GM13977 (cell line): ENCODE data around the gene ART3.

ENCODE experiments used
- DNase-seq: peaks from one replicate; pipeline ENCODE4 v3.0.0; 2012; ENCODE audit warnings: low spot score
- CTCF ChIP-seq: IDR thresholded peaks from 2 replicates; pipeline ENCODE4 v1.5.1; 2012; ENCODE audit warnings: mild to moderate bottlenecking, control low read depth; ENCODE audit not compliant: insufficient read depth; ENCODE audit errors: extremely low read depth, missing control alignments
- in situ Hi-C: fragments of 300-500 bp; cut with MboI; formaldehyde crosslinking; loops from one replicate; pipeline ENCODE4 v1.12.0; 2022; ENCODE audit warnings: low sequenced_read_pairs, low pct_unique_long_range_greater_than_20kb, mixed read lengths, inconsistent platforms; ENCODE audit not compliant: unreplicated experiment

ART3 gene

GRCh38 chr4:76074993-76075600 is 588 bp downstream of the ART3 start:
- in situ Hi-C loops, result loop anchor here (25.0 kb wide), 1 partner anchor 163 kb away; the partner anchor contains the start of gene PPEF2
- no peak for TF ChIP-seq CTCF
- no peak for DNase-seq

- no peak for TF ChIP-seq CTCF
- no peak for DNase-seq
- in situ Hi-C loops, result no loop called here
These were observed 3.6 kb downstream of the ART3 start for GRCh38 chr4:76078033-76078613.

- in situ Hi-C loops, result no loop called here
- no peak for TF ChIP-seq CTCF
- DNase-seq, result no peak
These were observed 9.0 kb downstream of the ART3 start for GRCh38 chr4:76083386-76083988.

- no peak for TF ChIP-seq CTCF
- in situ Hi-C loops, result no loop called here
These were observed 10.0 kb downstream of the ART3 start for GRCh38 chr4:76084542-76084941.

GRCh38 chr4:76087007-76087769 is 12.7 kb downstream of the ART3 start:
- TF ChIP-seq CTCF, result peak; percentile 15
- in situ Hi-C loops, result no loop called here
- DNase-seq, result peak; percentile 27

More at GRCh38 chr4:76084542-76084941, 10.0 kb downstream of the ART3 start:
- DNase-seq, result no peak

GRCh38 chr4:76088719-76089118 is 14.2 kb downstream of the ART3 start:
- no peak for DNase-seq
- in situ Hi-C loops, result no loop called here
- TF ChIP-seq CTCF, result no peak
